Heart right ventricle (tissue), 16 donors: ENCODE data around the gene USP40. TPM values are rescaled to one million over a fixed set of nuclear protein-coding genes. Genes with fewer than 3 reads are reported as not detected.

Experiments used
- ATAC-seq, 8 donors: fragments of 200-7000 bp; cut with Tn5 transposase; one replicate each; pipeline ENCODE4 v1.9.1; 2020; ENCODE audit warnings: mild to moderate bottlenecking in 8 of 8, moderate library complexity in 8 of 8, moderate number of reproducible peaks in 1 of 8
- DNase-seq, 2 donors: peaks; one replicate each; pipeline ENCODE4 v3.0.0-alpha.2; 2020
- H3K27ac ChIP-seq, 10 donors: fragments of 200-600 bp; sonication (generic) in 2 of 10; one replicate each; pipeline versions ENCODE4 v1.5.0 to v1.8.0; 2020 to 2022; ENCODE audit warnings: mild to moderate bottlenecking in 3 of 10
- H3K27me3 ChIP-seq, 7 donors: fragments of 200-600 bp; one replicate each; pipeline ENCODE4 v1.8.0; 2021 to 2022; ENCODE audit warnings: mild to moderate bottlenecking in 2 of 7
- H3K36me3 ChIP-seq, 9 donors: fragments of 200-600 bp; sonication (generic) in 1 of 9; one replicate each; pipeline versions ENCODE4 v1.5.0 to v1.8.0; 2020 to 2022; ENCODE audit warnings: mild to moderate bottlenecking in 2 of 9
- H3K4me1 ChIP-seq, 9 donors: fragments of 200-600 bp; sonication (generic) in 1 of 9; one replicate each; pipeline versions ENCODE4 v1.5.0 to v1.8.0; 2020 to 2022; ENCODE audit warnings: mild to moderate bottlenecking in 4 of 9
- H3K4me3 ChIP-seq, 10 donors: fragments of 200-600 bp; sonication (generic) in 2 of 10; one replicate each; pipeline versions ENCODE4 v1.5.0 to v1.8.0; 2020 to 2022; ENCODE audit warnings: mild to moderate bottlenecking in 7 of 10, moderate library complexity in 2 of 10
- H3K9me3 ChIP-seq, 11 donors: fragments of 200-600 bp in 10 of 11; sonication (generic) in 2 of 11; one replicate each; pipeline versions ENCODE4 v1.5.0 to v1.8.0; 2013 to 2022; ENCODE audit warnings: mild to moderate bottlenecking in 2 of 11, control low read depth in 1 of 11, moderate library complexity in 1 of 11
- CTCF ChIP-seq, 9 donors: fragments of 200-600 bp; sonication (generic) in 2 of 9; IDR thresholded peaks; one replicate each; pipeline versions ENCODE4 v1.5.0 to v1.8.0; 2021 to 2022; ENCODE audit warnings: antibody characterized with exemption in 9 of 9, mild to moderate bottlenecking in 5 of 9, moderate library complexity in 1 of 9
- WGBS, 2 donors: extraction: QIAGEN DNeasy Blood & Tissue Kit; methylation state at CpG; one replicate each; pipeline ENCODE4 v1.1.7; 2013; ENCODE audit warnings: inconsistent platforms in 1 of 2; 5-methylcytosine and 5-hydroxymethylcytosine counted together
- intact Hi-C, 10 donors: fragments of 100-400 bp; cut with DNase I; formaldehyde crosslinking; loops; one replicate each; pipeline versions ENCODE4 v1.11.1 to v1.14.2; 2022
- polyA plus RNA-seq, 2 donors: library from polyadenylated mRNA; stranded (reverse); fragments of 200-250 nt; gene quantifications; one replicate each; pipeline ENCODE4 v1.2.3, GENCODE V29; 2013
- total RNA-seq, 10 donors: library from RNA; stranded (reverse); fragmentation: NEBNext Ultra II Directional in 3 of 10; extraction: Animal tissue kit (Norgen Biotek cat#: 25700) in 3 of 10; gene quantifications; one replicate each; pipeline versions ENCODE4 v1.2.1 to v1.2.4, GENCODE V29; 2021 to 2023
- donor health status: Arrhythmogenic right ventricular cardiomyopathy.
- donor health status: ischemic (EF 13 %, LVEDD 7.1; RV severe dilation, severe dysfunction).
- donor health status: healthy with polysubstance abuse.
- donor health status: DM: no; HTN: yes; CAD: no.
- donor health status: DM: no; HTN: no; CAD: no.
- donor health status: ischemic (EF 25% LVEDD 6.9; RV normal size, moderate dysfunction).
- donor health status: ischemic (EF 25% LVEDD 5.7; RV mildly dilated, moderate dysfunction).
- donor health status: healthy.
- donor health status: DM: yes; HTN: yes; CAD: no.
- donor health status: Ischemic cardiomyopathy.
- donor health status: ischemic (EF 35%, LVEDD 5.7; RV mildly dilated, moderate dysfunction).
- donor health status: nonischemic (EF 11% LVEDD 7.7; RV severe dilation, severe dysfunction).
- donor health status: DM: yes; HTN: yes; CAD: no.
- donor health status: PGD.
- donor health status: ischemic (EF 29% LVEDD 5.4; RV normal size, mild dysfunction).
- donor health status: nonischemic (EF 23%, LVEDD 6.1; RV moderate dilation, normal function).

USP40 gene
- total and polyA plus RNA-seq, 12 donors, result 9.1 to 32.8 (median 16.1) TPM

- Histone ChIP-seq H3K4me1 (peaks cover 8 to 79% (median 51%) of the 10 kb centered on the region in 9 donors), H3K9me3 (no peaks in the 10 kb centered on the region), H3K36me3 (peaks cover 0 to 39% (median 12%) of the 10 kb centered on the region in 9 donors), H3K27me3 (no peaks in the 10 kb centered on the region), H3K4me3 (no peak overlapping the region), H3K27ac (no peak overlapping the region)
- intact Hi-C loops, result no loop called here
- ATAC-seq, result no peak
- no peak for TF ChIP-seq CTCF (IDR thresholded peaks at IDR 0.05)
- 99 to 100% methylated on average over 2 of the region's 2 CpGs for WGBS, 2 donors
- no peak for DNase-seq
Measured at GRCh38 chr2:233433029-233433428, 133.6 kb downstream of the USP40 start.

GRCh38 chr2:233430651-233431050 is 135.9 kb downstream of the USP40 start:
- WGBS, 2 donors, result 94% methylated on average over 1 of the region's 1 CpG
- peaks cover 0 to 16% (median under 1%) of the 10 kb centered on the region in 9 donors for H3K36me3 ChIP-seq
- H3K4me3 ChIP-seq, result no peak overlapping the region
- intact Hi-C loops, result no loop called here
- H3K27me3 ChIP-seq, result no peaks in the 10 kb centered on the region
- DNase-seq, result no peak
- H3K27ac ChIP-seq, result peak overlapping the region in 2 of 10 donors; percentile 73
- H3K4me1 ChIP-seq, result peaks cover 5 to 82% (median 44%) of the 10 kb centered on the region in 9 donors
- no peak for ATAC-seq
- TF ChIP-seq CTCF (IDR thresholded peaks at IDR 0.05), result no peak
- peaks cover 0 to 11% (median 0%) of the 10 kb centered on the region in 11 donors for H3K9me3 ChIP-seq

GRCh38 chr2:233430081-233430480 is 136.5 kb downstream of the USP40 start:
- Histone ChIP-seq H3K36me3 (peaks cover 0 to 10% (median 0%) of the 10 kb centered on the region in 9 donors), H3K4me1 (peaks cover 5 to 82% (median 41%) of the 10 kb centered on the region in 9 donors), H3K9me3 (peaks cover 0 to 11% (median 0%) of the 10 kb centered on the region in 11 donors), H3K4me3 (no peak overlapping the region), H3K27ac (peak overlapping the region in 6 of 10 donors; percentile 65 to 84 (median 74)), H3K27me3 (no peaks in the 10 kb centered on the region)
- TF ChIP-seq CTCF (IDR thresholded peaks at IDR 0.05), result no peak
- DNase-seq (no peak), ATAC-seq (no peak)
- 46 to 52% methylated on average over 4 of the region's 4 CpGs for WGBS, 2 donors
- intact Hi-C loops, result no loop called here

- H3K4me1 ChIP-seq, result peaks cover 5 to 82% (median 41%) of the 10 kb centered on the region in 9 donors
- intact Hi-C loops, result no loop called here
Measured at GRCh38 chr2:233429175-233429897, 137.2 kb downstream of the USP40 start.

More at GRCh38 chr2:233429175-233429897, 137.2 kb downstream of the USP40 start:
- Histone ChIP-seq H3K36me3 (peaks cover 0 to 4% (median 0%) of the 10 kb centered on the region in 9 donors), H3K9me3 (peaks cover 0 to 11% (median 0%) of the 10 kb centered on the region in 11 donors), H3K27ac (peak overlapping the region in 8 of 10 donors; percentile 7 to 84 (median 73)), H3K27me3 (no peaks in the 10 kb centered on the region), H3K4me3 (peak overlapping the region in 1 of 10 donors; percentile 19)
- peak; percentile 17 to 70 (median 44) for ATAC-seq
- TF ChIP-seq CTCF (IDR thresholded peaks at IDR 0.05), result no peak
- no peak for DNase-seq
- WGBS, 2 donors, result 58 to 69% methylated on average over 20 of the region's 20 CpGs
